MG63 (cell line): Measurements from ENCODE around the gene UTP14C. TPM values are rescaled to one million over a fixed set of nuclear protein-coding genes. Genes with fewer than 3 reads are reported as not detected.
A peak's percentile ranks its signal among the peaks of the same experiment; 100 is the strongest.
"Not testable (repeated sequence)": the region's sequence is repeated elsewhere in the genome, so short reads cannot be mapped to it uniquely, and the experiment has no call there.

Source experiments
- DNase-seq: peaks from one replicate; pipeline ENCODE4 v3.0.0-alpha.2; 2020
- H3K27me3 ChIP-seq: fragments of 250-450 bp; sonication (Bioruptor Pico); 2 replicates; pipeline ENCODE4 v1.5.1; 2020; ENCODE audit warnings: mild to moderate bottlenecking, moderate library complexity
- H3K36me3 ChIP-seq: fragments of 250-450 bp; sonication (Bioruptor Pico); 2 replicates; pipeline ENCODE4 v1.5.1; 2020; ENCODE audit warnings: mild to moderate bottlenecking, moderate library complexity
- H3K4me3 ChIP-seq: fragments of 250-450 bp; sonication (Bioruptor Pico); 2 replicates; pipeline ENCODE4 v1.5.1; 2020; ENCODE audit warnings: mild to moderate bottlenecking, moderate library complexity
- H3K9me3 ChIP-seq: fragments of 250-450 bp; sonication (Bioruptor Pico); 2 replicates; pipeline ENCODE4 v1.5.1; 2020; ENCODE audit warnings: mild to moderate bottlenecking, moderate library complexity
- total RNA-seq: library from RNA; depleted of rRNA; stranded (reverse); fragments of >200 nt; shearing (Covaris generic); gene quantifications from 2 replicates; pipeline ENCODE4 v1.2.3, GENCODE V29; 2014; ENCODE audit warnings: low replicate concordance; rRNA removed

UTP14C gene, protein sequence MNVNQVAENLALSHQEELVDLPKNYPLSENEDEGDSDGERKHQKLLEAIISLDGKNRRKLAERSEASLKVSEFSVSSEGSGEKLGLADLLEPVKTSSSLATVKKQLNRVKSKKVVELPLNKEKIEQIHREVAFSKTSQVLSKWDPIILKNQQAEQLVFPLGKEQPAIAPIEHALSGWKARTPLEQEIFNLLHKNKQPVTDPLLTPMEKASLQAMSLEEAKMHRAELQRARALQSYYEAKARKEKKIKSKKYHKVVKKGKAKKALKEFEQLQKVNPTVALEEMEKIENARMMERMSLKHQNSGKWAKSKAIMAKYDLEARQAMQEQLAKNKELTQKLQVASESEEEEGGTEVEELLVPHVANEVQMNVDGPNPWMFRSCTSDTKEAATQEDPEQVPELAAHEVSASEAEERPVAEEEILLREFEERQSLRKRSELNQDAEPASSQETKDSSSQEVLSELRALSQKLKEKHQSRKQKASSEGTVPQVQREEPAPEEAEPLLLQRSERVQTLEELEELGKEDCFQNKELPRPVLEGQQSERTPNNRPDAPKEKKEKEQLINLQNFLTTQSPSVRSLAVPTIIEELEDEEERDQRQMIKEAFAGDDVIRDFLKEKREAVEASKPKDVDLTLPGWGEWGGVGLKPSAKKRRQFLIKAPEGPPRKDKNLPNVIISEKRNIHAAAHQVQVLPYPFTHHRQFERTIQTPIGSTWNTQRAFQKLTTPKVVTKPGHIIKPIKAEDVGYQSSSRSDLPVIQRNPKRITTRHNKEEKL
- total RNA-seq = 7.7 and 11.2 TPM in 2 replicates

DNA sequence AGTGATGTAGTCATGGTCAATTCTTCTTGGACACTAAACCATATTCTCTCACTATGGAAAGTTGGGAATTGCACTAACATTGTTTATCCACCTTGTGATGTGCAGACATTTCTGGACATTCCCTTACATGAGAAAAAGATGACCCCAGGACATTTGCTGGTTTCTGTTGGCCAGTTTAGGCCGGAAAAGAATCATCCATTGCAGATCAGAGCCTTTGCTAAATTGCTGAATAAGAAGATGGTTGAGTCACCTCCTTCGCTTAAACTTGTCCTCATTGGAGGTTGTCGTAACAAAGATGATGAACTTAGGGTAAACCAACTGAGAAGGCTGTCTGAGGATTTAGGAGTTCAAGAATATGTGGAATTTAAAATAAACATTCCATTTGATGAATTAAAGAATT, at the start of gene UTP14C:
Gene UTP14C, plus strand, starts transcription at position 211 of the 400 bp plus-strand sequence. CDS start 4,114 bp downstream, outside the sequence.
- no peak within 1 kb of the TSS for H3K4me3 ChIP-seq
- H3K9me3 ChIP-seq = no peaks in the 10 kb centered on the region
- H3K27me3 ChIP-seq = no peaks in the 10 kb centered on the region
- H3K36me3 ChIP-seq = peaks cover 35% of the 10 kb centered on the region
- DNase-seq = no peak

DNA sequence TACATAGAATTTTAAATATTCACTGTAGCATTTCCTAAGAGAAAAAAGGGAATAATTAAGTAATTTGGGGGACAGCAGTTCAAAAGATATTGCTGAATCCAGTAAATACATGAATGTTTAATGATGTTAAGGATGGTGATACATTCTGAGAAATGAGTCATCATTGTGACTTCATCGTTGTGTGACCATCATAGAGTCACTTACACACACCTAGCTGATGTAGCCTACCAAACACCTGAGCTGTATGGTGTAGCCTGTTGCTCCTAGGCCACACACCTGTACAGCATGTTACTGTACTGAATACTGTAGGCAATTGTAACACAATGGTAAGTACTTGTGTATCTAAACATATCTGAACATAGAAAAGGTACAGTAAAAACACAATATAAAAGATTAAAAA, 48.1 kb upstream of the UTP14C start:
- DNase-seq = no peak
- Histone ChIP-seq H3K27me3 (no peaks in the 10 kb centered on the region), H3K36me3 (no peaks in the 10 kb centered on the region), H3K9me3 (no peaks in the 10 kb centered on the region), H3K4me3 (no peak overlapping the region)

DNA sequence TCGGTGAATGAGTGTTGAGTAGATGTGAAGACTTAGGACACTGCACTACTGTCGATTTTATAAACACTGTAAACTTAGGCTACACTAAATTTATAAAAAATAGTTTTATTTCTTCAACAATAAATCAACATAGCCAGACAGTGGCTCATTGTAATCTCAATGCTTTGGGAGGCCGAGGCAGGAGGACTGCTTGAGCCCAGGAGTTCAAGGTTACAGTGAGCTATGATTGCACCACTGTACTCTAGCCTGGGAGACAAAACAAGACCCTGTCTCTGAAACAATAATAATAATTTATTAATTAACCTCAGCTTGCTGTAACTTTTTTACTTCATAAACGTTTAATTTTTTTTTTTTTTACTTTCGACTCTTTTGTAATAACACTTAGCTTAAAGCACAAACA, 47.6 kb upstream of the UTP14C start:
- H3K27me3 ChIP-seq = no peaks in the 10 kb centered on the region
- no peak overlapping the region for H3K4me3 ChIP-seq
- no peaks in the 10 kb centered on the region for H3K36me3 ChIP-seq
- H3K9me3 ChIP-seq = no peaks in the 10 kb centered on the region
- DNase-seq = no peak

DNA sequence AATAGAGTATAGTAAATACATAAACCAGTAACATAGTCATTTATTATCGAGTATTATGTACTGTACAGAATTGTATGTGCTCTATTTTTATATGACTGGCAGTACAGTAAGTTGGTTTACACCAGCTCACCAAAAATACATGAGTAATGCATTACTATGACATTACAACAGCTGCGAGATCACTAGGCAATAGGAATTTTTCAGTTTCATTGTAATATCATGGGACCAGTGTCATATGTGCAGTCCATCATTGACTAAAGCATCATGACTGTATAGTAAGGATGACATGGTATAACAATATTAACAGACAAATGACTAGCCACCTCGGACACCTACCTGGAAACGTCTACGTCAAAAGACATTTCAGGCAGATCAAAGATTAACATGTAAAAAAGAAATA, 46.9 kb upstream of the UTP14C start:
- Histone ChIP-seq H3K27me3 (no peaks in the 10 kb centered on the region), H3K4me3 (no peak overlapping the region), H3K9me3 (no peaks in the 10 kb centered on the region), H3K36me3 (no peaks in the 10 kb centered on the region)
- no peak for DNase-seq

DNA sequence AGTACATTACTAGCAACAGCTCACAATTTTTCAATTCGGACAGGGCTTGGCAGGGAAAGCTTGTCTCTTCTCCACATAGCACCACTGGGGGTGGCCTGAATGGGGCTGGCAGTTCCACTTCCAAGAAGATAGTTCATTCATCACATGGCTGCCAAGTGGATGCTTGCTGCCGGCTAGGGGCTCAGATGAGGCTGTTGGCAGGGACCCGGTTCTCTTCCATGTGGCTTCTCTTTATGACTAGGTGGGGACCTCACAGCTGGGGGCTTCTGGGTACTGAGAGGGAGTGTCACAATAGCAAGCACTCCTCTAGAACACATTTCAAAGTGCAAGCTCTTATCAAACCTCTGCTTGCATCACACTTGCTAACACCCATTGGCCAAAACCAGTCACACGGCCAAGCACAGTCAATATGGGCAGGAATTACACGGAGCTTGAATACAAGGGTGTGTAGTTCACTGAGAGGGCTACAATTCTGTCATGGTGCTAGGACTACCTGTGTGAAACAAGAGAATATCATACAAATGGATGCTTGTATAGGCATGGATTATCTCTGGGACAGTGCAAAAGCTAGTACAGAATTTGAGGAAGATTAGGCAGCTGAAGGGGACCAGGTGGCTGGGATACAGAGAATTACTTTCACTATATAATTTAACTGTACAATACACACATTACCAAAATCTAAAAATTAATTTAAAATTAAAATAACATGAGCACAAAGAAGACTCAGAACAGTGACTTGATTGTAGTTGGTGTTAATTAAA, 45.5 kb upstream of the UTP14C start:
- Histone ChIP-seq H3K36me3 (no peaks in the 10 kb centered on the region), H3K4me3 (no peak overlapping the region), H3K27me3 (no peaks in the 10 kb centered on the region), H3K9me3 (no peaks in the 10 kb centered on the region)
- no peak for DNase-seq

DNA sequence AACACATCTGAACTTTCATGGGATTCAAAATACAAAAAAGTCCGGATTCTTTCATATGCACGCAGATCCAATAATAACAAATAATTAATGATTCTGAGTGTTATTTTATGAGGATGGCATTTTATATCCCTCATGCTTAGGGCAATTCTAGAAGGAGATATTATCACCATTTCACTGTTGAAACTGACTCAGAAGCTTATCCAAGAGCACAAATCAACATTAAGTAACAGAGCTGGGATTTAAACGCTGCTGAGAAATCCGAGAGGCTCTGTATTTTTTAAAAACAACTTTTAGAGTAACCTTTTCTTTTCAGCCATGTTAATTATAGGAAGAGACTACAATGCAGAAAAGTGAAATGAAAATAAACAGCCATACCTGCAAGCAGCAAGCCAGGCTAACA, 43.6 kb upstream of the UTP14C start:
- H3K36me3 ChIP-seq = no peaks in the 10 kb centered on the region

DNA sequence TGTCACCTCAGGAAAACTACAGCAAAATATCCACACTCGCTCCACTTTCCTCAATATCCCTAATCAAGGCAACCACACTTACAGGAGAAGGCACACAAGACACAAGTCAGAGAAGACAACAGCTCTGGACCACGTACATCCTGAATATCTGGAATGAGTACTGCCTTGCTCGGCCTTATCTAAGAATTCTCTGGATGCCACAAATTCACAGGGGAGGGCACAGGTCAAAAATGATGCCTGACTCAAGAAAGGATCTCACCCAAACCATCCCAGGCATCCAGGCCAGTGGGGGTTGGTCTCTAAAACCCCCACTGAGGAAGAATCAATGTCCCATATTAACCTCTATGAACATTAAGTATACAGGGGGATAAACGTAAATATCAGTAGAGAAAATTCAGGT, 43.1 kb upstream of the UTP14C start:
- Histone ChIP-seq H3K27me3 (no peaks in the 10 kb centered on the region), H3K9me3 (no peaks in the 10 kb centered on the region), H3K4me3 (no peak overlapping the region), H3K36me3 (no peaks in the 10 kb centered on the region)
- DNase-seq = no peak

More for the DNA sequence above, 43.6 kb upstream of the UTP14C start:
- H3K27me3 ChIP-seq = no peaks in the 10 kb centered on the region
- no peak for DNase-seq
- no peak overlapping the region for H3K4me3 ChIP-seq
- H3K9me3 ChIP-seq = no peaks in the 10 kb centered on the region

DNA sequence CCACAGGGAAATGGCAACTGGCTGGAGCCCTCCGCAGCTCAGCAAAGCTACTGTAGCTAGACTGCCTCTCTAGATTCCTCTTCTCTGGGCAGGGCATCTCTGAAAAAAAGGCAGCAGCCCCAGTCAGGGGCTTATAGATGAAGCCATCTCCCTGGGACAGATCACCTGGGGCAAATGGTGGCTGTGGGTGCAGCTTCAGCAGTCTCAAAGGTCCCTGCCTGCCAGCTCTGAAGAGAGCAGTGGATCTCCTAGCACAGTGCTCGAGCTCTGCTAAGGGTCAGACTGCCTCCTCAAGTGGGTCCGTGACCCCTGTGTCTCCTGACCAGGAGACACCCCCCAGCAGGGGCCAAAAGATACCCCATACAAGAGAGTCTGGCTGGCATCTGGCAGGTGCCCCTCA, 41.2 kb upstream of the UTP14C start:
- H3K27me3 ChIP-seq, H3K4me3 ChIP-seq, H3K36me3 ChIP-seq, H3K9me3 ChIP-seq, DNase-seq: not testable (repeated sequence)

DNA sequence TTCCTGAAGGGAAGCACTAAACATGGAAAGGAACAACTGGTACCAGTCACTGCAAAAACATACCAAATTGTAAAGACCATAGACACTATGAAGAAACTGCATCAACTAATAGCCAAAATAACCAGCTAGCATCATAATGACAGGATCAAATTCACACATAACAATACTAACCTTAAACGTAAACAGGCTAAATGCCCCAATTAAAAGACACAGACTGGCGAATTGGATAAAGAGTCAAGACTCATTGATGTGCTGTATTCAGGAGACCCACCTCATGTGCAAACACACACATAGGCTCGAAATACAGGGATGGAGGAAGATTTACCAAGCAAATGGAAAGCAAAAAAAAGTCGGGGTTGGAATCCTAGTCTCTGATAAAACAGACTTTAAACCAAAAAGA, 39.6 kb upstream of the UTP14C start:
- H3K9me3 ChIP-seq, H3K27me3 ChIP-seq, H3K4me3 ChIP-seq, H3K36me3 ChIP-seq, DNase-seq: not testable (repeated sequence)

DNA sequence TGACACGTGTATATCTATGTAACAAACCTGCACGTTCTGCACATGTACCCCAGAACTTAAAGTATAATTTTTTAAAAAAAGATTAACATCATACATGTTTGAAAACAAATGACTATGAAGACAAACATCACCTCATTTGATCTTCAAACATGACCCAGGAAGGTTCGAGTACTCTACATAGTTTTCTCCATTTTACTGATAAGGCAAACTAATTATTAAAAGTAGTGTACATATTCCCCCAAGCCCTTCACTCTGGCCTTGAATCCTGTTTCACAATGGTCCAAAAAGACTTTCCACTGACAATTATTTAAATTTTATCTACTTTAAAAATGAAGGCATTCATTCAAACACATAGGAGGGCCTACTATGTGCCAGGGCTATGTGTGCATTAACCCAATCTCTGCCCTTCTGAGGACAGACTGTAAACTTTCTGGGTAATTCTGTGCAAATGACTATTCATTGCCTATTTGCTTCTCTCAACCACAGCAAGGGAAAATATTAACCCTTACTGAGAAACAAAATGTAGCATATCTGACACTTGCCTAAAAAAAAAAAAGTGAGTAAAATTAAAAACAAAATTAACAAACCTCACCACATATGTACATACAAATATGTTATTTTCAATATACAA, 35.4 kb upstream of the UTP14C start:
- no peaks in the 10 kb centered on the region for H3K9me3 ChIP-seq
- no peak for DNase-seq
- H3K36me3 ChIP-seq = no peaks in the 10 kb centered on the region
- H3K27me3 ChIP-seq = no peaks in the 10 kb centered on the region
- H3K4me3 ChIP-seq = no peak overlapping the region

DNA sequence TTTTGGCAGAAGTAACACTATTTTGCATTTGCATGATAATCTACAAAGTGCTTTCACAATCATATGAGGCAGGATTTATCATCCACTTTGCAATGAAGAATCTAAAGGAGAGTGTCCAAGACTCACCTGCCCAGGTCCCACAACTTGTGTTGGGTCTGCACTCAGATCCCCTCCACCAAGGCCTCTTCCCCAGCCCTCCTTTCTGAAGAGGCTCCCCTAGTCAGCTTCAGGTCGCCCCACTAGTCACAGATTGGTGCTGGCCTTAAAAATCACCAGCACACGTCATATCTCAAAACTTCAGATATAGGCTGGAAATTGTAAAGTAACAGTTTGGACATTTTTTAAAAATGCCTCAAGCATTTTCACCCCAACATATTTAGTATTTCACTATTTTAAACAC, 30.8 kb upstream of the UTP14C start:
- no peak for DNase-seq
- H3K36me3 ChIP-seq = no peaks in the 10 kb centered on the region
- H3K9me3 ChIP-seq = no peaks in the 10 kb centered on the region
- no peaks in the 10 kb centered on the region; the same call in 1 of the 2 replicates for H3K27me3 ChIP-seq
- no peak overlapping the region for H3K4me3 ChIP-seq

DNA sequence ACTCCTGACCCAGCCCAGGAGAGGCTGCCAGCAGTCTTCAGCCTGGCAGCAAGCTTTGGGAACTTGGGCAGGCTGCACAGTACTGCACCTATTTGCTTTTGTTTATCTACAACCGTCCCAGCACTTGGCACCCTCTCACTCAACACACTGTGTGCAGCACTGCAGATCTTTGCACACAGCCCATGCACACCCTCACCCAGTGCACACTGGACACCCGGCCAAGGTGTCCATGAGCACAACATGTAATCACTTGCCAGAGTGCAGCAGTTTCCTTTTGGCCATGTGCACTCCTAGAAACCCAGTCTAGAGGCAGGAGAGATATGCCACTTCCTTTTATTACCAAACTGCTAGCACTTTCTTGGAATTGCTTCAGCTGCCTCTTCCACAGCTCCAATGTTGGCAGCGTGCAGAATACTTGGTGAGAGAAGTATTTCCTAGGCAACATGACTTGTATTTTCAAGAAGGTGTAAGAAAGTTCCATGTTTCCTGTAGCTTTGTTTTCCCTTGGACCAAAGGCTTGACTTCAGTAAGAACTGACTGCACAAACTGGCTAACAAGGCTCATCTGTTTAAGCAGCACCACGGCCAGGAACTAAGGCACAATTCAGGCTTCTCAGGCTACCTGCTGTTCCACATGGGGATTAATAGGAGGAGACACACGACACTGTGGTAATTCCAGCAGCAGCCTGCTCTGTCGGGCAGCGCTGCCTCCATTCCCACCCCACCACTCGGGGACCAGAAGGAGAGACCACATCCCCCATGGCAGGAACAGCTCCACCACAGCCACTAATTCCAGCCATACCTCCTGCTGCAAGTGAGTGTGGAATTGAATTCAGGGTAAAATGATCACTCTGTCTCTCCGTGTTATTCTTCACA, 28.6 kb upstream of the UTP14C start:
- no peak overlapping the region for H3K4me3 ChIP-seq
- no peaks in the 10 kb centered on the region; the same call in 1 of the 2 replicates for H3K27me3 ChIP-seq
- H3K36me3 ChIP-seq = no peaks in the 10 kb centered on the region
- no peaks in the 10 kb centered on the region for H3K9me3 ChIP-seq
- DNase-seq = peak; percentile 43

DNA sequence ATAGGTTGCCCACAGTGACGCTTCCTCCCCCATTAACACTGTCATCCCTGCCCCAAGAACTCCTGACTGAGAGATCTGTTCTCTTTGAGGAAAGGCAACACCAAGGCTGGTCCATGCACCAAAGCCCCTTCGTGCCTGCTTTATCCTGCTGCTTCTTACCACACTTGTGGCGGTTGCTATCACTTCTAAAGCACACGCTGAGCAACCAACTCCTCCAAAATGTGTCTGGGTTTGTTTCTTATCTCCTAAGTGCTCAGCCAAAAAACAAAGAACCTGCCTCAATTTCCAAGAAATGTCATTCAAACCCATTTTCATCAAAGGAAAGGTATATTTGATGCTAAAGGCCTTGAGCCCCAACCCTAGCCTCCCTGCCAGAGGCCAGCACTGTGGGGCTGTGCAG, 27.9 kb upstream of the UTP14C start:
- Histone ChIP-seq H3K9me3 (no peaks in the 10 kb centered on the region), H3K27me3 (no peaks in the 10 kb centered on the region; the same call in 1 of the 2 replicates), H3K36me3 (no peaks in the 10 kb centered on the region), H3K4me3 (no peak overlapping the region)
- no peak for DNase-seq

DNA sequence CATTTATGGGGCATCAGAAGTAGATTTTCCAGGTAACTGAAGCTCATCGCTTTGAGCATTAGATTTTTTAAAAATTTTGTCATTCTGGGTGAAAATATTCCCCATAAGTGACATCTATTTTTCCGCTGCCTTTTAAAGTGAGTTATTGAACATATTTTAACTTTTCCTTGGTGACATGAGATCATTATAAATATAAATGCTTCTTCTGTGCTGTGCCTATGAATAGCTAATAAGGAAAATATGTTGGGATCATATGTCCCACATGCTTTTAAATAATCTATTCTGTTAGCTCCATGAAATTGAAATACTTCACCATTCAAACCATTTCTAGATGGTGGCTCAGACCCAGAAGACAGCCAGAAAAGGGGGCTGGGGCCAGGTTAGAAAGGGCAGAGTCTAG, 27.3 kb upstream of the UTP14C start:
- no peaks in the 10 kb centered on the region; the same call in 1 of the 2 replicates for H3K27me3 ChIP-seq
- H3K4me3 ChIP-seq = no peak overlapping the region
- no peaks in the 10 kb centered on the region for H3K36me3 ChIP-seq
- H3K9me3 ChIP-seq = no peaks in the 10 kb centered on the region
- no peak for DNase-seq

DNA sequence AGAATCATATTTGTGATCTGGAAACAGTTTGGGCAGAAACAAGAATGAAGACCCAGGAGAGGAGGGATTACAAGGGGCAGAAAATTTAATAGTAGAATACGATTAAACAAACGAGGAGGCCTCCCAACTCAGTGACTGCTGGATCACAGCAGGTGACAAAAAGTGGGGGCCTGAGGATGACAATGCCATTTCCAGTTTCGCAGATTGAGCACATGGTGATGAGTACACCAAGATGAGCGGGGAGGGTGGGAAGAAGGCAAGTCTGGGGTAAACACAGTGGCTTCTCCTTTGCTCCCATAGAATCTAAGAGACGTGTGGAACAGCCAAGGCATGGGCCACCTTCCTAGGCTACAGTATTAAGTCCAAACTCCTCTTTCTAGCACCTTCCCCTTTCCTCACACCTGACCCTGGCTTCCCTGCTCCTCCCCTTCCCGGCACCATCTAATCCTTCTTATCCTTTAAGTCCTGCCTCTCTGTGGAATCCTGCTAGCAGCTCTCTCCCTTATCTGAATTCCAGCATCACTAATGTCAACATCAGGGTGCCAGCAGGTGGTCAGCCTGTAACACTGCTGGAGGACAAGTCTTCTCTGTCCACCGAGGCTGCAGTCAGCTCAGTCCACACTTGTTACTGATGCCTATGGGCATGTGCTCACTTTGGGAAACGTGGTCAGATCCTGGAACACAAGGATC, 26.7 kb upstream of the UTP14C start:
- H3K36me3 ChIP-seq = no peaks in the 10 kb centered on the region
- H3K9me3 ChIP-seq = no peaks in the 10 kb centered on the region
- H3K4me3 ChIP-seq = no peak overlapping the region
- H3K27me3 ChIP-seq = no peaks in the 10 kb centered on the region; the same call in 1 of the 2 replicates
- no peak for DNase-seq
